ENCODE measurements around the gene MACROD2. TPM values are rescaled to one million over a fixed set of nuclear protein-coding genes. Genes with fewer than 3 reads are reported as not detected.

The MACROD2 gene
- total RNA-seq, 1 experiment from 2014 or later, result 3.7 TPM

- no peaks in the 10 kb centered on the region for H3K27me3 ChIP-seq (ENCODE audit: insufficient read depth, low read length)
- H4K20me1 ChIP-seq (ENCODE audit: insufficient read depth), result no peaks in the 10 kb centered on the region
- DNase-seq (ENCODE audit: low read depth, low spot score) (peak; percentile 48), ATAC-seq (peak; percentile 60; the same call in 1 of the 2 replicates)
- no peak overlapping the region for H3K4me3 ChIP-seq (replicated peaks in 1 of 2; ENCODE audit: low read depth in 1 of 2, low read length in 2 of 2)
- intact Hi-C loops (cut with micrococcal nuclease), result loop anchor here (1.0 to 10.0 kb wide), 3 partner anchors 158 to 940 kb away; no protein-coding TSS in a partner anchor
- RAD21 ChIA-PET (ENCODE audit: low non-redundant PET in 1 of 2, low total read pairs in 2 of 2, uncharacterized antibody in 2 of 2, unreplicated experiment in 2 of 2), result no interaction called here
- no TSS peak for BruUV-seq (replicated peaks)
- no peak overlapping the region for H2AFZ ChIP-seq (ENCODE audit: low read depth, low read length, poor library complexity, severe bottlenecking)
- H3K9me3 ChIP-seq (ENCODE audit: control insufficient read depth in 1 of 2, insufficient read depth in 1 of 2, low read depth in 1 of 2, low read length in 2 of 2), result no peaks in the 10 kb centered on the region
- H3K36me3 ChIP-seq (ENCODE audit: control insufficient read depth in 1 of 2, insufficient read depth in 2 of 2, low read length in 2 of 2), result no peaks in the 10 kb centered on the region
- TF ChIP-seq TCF7L2 (IDR thresholded peaks at IDR 0.05; ENCODE audit: borderline replicate concordance, extremely low read depth, insufficient read depth, insufficient read length), result no peak
- TF ChIP-seq MAX (IDR thresholded peaks at IDR 0.05), result no peak
- no peak for TF ChIP-seq YY1 (IDR thresholded peaks at IDR 0.05; ENCODE audit: extremely low read depth, insufficient replicate concordance, low read depth, low read length)
- no peak for TF ChIP-seq CEBPB (IDR thresholded peaks at IDR 0.05; ENCODE audit: low read depth)
- TF ChIP-seq, protein P1, sequence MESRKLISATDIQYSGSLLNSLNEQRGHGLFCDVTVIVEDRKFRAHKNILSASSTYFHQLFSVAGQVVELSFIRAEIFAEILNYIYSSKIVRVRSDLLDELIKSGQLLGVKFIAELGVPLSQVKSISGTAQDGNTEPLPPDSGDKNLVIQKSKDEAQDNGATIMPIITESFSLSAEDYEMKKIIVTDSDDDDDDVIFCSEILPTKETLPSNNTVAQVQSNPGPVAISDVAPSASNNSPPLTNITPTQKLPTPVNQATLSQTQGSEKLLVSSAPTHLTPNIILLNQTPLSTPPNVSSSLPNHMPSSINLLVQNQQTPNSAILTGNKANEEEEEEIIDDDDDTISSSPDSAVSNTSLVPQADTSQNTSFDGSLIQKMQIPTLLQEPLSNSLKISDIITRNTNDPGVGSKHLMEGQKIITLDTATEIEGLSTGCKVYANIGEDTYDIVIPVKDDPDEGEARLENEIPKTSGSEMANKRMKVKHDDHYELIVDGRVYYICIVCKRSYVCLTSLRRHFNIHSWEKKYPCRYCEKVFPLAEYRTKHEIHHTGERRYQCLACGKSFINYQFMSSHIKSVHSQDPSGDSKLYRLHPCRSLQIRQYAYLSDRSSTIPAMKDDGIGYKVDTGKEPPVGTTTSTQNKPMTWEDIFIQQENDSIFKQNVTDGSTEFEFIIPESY (IDR thresholded peaks at IDR 0.05; ENCODE audit: extremely low read depth, insufficient replicate concordance, low read length), result no peak
- TF ChIP-seq, protein P2, sequence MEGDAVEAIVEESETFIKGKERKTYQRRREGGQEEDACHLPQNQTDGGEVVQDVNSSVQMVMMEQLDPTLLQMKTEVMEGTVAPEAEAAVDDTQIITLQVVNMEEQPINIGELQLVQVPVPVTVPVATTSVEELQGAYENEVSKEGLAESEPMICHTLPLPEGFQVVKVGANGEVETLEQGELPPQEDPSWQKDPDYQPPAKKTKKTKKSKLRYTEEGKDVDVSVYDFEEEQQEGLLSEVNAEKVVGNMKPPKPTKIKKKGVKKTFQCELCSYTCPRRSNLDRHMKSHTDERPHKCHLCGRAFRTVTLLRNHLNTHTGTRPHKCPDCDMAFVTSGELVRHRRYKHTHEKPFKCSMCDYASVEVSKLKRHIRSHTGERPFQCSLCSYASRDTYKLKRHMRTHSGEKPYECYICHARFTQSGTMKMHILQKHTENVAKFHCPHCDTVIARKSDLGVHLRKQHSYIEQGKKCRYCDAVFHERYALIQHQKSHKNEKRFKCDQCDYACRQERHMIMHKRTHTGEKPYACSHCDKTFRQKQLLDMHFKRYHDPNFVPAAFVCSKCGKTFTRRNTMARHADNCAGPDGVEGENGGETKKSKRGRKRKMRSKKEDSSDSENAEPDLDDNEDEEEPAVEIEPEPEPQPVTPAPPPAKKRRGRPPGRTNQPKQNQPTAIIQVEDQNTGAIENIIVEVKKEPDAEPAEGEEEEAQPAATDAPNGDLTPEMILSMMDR (IDR thresholded peaks at IDR 0.05 in 2 of 3, conservative IDR thresholded peaks at IDR 0.05 in 1 of 3; ENCODE audit: borderline replicate concordance in 1 of 3, insufficient read depth in 1 of 3, low read depth in 2 of 3, low read length in 2 of 3), result peak; percentile 45 to 77 (median 62); a peak in 5 of 6 replicates
- TF ChIP-seq RAD21 (IDR thresholded peaks at IDR 0.05; ENCODE audit: low read depth), result peak; percentile 68
- TF ChIP-seq ZFX (IDR thresholded peaks at IDR 0.05), result no peak
- TF ChIP-seq EZH2phosphoT487 (IDR thresholded peaks at IDR 0.05; ENCODE audit: borderline replicate concordance), result no peak
- no peak for TF ChIP-seq CBX3 (IDR thresholded peaks at IDR 0.05; ENCODE audit: low read depth)
- TF ChIP-seq FOSL1 (IDR thresholded peaks at IDR 0.05; ENCODE audit: low read depth), result no peak
- TF ChIP-seq EZH2 (IDR thresholded peaks at IDR 0.05), result no peak
- no peak overlapping the region for H3K27ac ChIP-seq (ENCODE audit: low read depth, low read length)
- POLR2A ChIA-PET, result no interaction called here
- H3K9ac ChIP-seq (ENCODE audit: low read length), result no peak overlapping the region
- no peaks in the 10 kb centered on the region for H3K9me2 ChIP-seq (ENCODE audit: insufficient read depth)
- CTCF ChIA-PET, result interaction anchor here (0.9 to 2.2 kb wide), 2 partner anchors 236 to 267 kb away, joined by 5 to 10 read pairs; no protein-coding TSS in a partner anchor
- H3K4me2 ChIP-seq (ENCODE audit: low read length), result no peak overlapping the region
- no peaks in the 10 kb centered on the region for H3K79me2 ChIP-seq (ENCODE audit: insufficient read depth, low read length)
- no peaks in the 10 kb centered on the region for H3K4me1 ChIP-seq (ENCODE audit: control insufficient read depth in 1 of 2, insufficient read depth in 2 of 2, low read length in 2 of 2)
Measured at GRCh38 chr20:14055127-14055742, 59.9 kb downstream of the MACROD2 start.

Data from HCT116 (cell line).